ENCODE data around the gene GDF9.

- TF ChIP-seq POLR2A (IDR thresholded peaks at IDR 0.05) (no peak), CTCF (IDR thresholded peaks at IDR 0.05) (no peak), EP300 (IDR thresholded peaks at IDR 0.05) (no peak)
These were observed 39.7 kb downstream of the GDF9 start for GRCh38 chr5:132826424-132827082.
